Mucosa of rectum (tissue), 2 donors: Measurements from ENCODE around the gene MRTFA.

Experiments used
- H3K27ac ChIP-seq, 2 donors: one replicate each; pipeline ENCODE4 v1.7.0; 2013; ENCODE audit warnings: inconsistent platforms in 2 of 2, low read depth in 2 of 2, low read length in 2 of 2
- H3K27me3 ChIP-seq, 2 donors: one replicate each; pipeline ENCODE4 v1.7.0; 2013; ENCODE audit warnings: low read length in 2 of 2; ENCODE audit not compliant: control insufficient read depth in 2 of 2, insufficient read depth in 2 of 2
- H3K36me3 ChIP-seq, 2 donors: one replicate each; pipeline ENCODE4 v1.7.0; 2013; ENCODE audit warnings: low read length in 2 of 2; ENCODE audit not compliant: control insufficient read depth in 2 of 2, insufficient read depth in 2 of 2
- H3K4me1 ChIP-seq, 2 donors: one replicate each; pipeline ENCODE4 v1.7.0; 2013; ENCODE audit warnings: low read length in 2 of 2, mild to moderate bottlenecking in 1 of 2; ENCODE audit not compliant: control insufficient read depth in 2 of 2, insufficient read depth in 2 of 2
- H3K4me3 ChIP-seq, 2 donors: one replicate each; pipeline ENCODE4 v1.7.0; 2013; ENCODE audit warnings: low read length in 2 of 2
- H3K9ac ChIP-seq, 2 donors: one replicate each; pipeline ENCODE4 v1.7.0; 2013; ENCODE audit warnings: low read length in 2 of 2, low read depth in 1 of 2, mild to moderate bottlenecking in 1 of 2
- H3K9me3 ChIP-seq, 2 donors: one replicate each; pipeline ENCODE4 v1.7.0; 2013; ENCODE audit warnings: low read length in 2 of 2; ENCODE audit not compliant: control insufficient read depth in 2 of 2
- donor health status: healthy.
- donor health status: Normal muscosa, but diverticular disease.

Gene MRTFA

DNA sequence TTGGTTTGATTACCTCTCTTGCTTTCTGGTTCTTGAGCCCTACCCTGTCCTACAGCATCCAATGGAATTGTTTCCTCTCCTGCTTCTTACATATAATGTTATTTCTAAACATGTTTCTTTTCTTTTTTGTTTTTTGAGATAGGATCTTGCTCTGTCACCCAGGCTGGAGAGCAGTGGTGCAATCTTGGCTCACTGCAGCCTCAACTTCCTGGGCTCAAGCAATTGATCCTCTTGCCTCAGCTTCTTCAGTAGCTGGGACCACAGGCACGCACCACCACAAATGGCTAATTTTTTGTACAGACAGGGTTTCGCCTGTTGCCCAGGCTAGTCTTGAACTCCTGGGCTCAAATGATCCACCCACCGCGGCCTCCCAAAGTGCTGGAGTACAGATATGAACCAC lies 160.2 kb downstream of the MRTFA start:
- Histone ChIP-seq H3K27ac (no peak overlapping the region), H3K9ac (no peak overlapping the region), H3K4me1 (peaks cover 0 to 3% of the 10 kb centered on the region in 2 donors), H3K9me3 (no peaks in the 10 kb centered on the region), H3K27me3 (no peaks in the 10 kb centered on the region), H3K4me3 (no peak overlapping the region), H3K36me3 (no peaks in the 10 kb centered on the region)

DNA sequence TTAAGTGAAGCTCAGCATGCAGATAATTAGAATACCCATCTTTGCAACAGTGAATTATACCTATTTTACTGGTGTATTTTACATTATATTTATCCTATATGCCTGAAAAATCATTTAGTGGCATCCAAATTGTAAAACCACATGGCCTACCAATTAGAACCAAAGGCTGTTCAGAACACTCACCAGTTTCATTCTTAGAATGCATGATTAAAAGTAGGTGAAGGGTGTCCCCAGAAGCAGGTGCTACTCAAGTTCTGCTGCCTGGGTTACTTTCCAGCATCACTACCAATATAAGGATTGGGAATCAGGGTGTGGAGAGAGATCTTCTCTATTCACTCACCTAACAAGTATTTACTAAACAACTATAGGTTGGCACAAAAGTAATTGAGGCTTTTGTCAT lies 162.8 kb downstream of the MRTFA start:
- Histone ChIP-seq H3K4me1 (no peaks in the 10 kb centered on the region), H3K36me3 (no peaks in the 10 kb centered on the region), H3K9ac (no peak overlapping the region), H3K4me3 (no peak overlapping the region), H3K27me3 (no peaks in the 10 kb centered on the region), H3K27ac (no peak overlapping the region), H3K9me3 (no peaks in the 10 kb centered on the region)

DNA sequence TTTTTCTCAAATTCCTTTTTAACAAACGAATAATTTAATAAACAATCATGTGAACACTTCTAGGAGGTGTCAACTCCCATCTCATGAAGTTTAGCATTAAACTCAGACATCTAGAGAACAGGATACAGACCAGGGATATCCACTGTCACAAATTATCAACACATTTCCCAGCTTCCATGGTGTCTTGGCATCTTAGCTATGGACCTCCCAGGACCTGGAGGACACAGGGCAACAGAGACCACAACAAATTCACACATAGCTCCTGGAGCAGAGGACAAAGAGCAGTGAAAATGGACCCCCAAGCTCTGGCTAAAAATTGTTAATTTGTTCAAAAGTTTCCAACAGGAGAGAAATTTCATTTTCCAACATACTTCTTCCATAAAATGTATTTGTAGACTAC lies 163.9 kb downstream of the MRTFA start:
- no peaks in the 10 kb centered on the region for H3K4me1 ChIP-seq
- no peaks in the 10 kb centered on the region for H3K9me3 ChIP-seq
- H3K4me3 ChIP-seq: no peak overlapping the region
- H3K27ac ChIP-seq: no peak overlapping the region
- H3K9ac ChIP-seq: no peak overlapping the region
- no peaks in the 10 kb centered on the region for H3K27me3 ChIP-seq
- no peaks in the 10 kb centered on the region for H3K36me3 ChIP-seq

DNA sequence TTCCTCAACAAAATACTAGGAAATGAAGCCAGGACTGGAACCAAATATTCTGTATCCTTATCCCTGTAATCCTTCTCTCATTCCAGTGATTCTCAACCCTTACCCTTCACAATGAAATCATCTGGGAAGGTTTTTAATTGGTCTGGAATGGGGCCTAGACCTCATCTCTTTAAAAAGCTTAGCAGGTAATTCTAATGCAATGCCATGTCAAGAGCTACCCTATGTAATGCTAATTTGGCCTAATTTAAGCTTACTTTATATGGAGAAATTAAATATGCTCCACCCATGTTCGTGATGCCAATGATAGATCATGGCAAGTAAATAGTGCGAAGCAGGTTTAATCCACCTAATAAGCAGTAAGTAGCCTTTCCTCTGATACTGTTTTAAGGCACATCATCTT lies 164.5 kb downstream of the MRTFA start:
- H3K9me3 ChIP-seq: no peaks in the 10 kb centered on the region
- no peaks in the 10 kb centered on the region for H3K27me3 ChIP-seq
- no peak overlapping the region for H3K4me3 ChIP-seq
- no peak overlapping the region for H3K9ac ChIP-seq
- no peak overlapping the region for H3K27ac ChIP-seq
- no peaks in the 10 kb centered on the region for H3K4me1 ChIP-seq
- H3K36me3 ChIP-seq: no peaks in the 10 kb centered on the region

DNA sequence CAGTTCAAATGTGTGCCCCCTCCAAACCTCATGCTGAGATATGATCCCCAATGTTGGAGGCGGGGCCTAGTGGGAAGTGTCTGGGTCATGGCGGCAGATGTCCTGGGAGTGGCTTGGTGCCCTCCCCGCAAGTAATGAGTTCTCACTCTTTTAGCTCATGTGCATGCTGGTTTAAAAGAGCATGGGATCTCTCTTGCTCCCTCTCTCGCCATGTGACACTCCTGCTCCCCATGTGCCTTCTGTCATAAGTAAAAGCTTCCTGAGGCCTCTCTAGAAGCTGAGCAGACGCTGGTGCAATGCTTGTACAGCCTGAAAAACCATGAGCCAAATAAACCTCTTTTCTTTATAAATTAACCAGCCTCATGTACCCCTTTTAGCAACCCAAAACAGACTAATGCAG lies 167.3 kb downstream of the MRTFA start:
- Histone ChIP-seq H3K27ac (no peak overlapping the region), H3K9me3 (no peaks in the 10 kb centered on the region), H3K36me3 (no peaks in the 10 kb centered on the region), H3K4me3 (no peak overlapping the region), H3K4me1 (no peaks in the 10 kb centered on the region), H3K9ac (no peak overlapping the region), H3K27me3 (no peaks in the 10 kb centered on the region)

DNA sequence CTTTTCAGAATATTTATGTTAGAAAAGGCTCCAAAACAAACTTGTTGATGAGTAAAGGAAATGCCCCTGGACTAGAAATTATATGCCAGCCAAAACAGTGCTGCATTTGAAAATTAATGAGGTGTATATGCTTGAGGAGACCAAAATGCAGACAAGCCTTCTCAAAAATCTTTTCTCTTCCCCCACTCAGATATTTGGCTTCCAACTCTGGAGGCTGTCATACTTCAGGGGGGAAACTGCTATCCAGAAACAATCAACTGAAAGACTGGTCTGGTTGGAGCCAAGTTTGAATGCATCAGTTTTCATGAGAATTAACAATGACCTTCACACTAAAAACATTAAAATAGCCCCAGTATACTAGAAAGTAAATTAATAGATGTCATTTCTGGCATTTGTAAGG lies 167.9 kb downstream of the MRTFA start:
- no peaks in the 10 kb centered on the region for H3K4me1 ChIP-seq
- no peaks in the 10 kb centered on the region for H3K36me3 ChIP-seq
- no peaks in the 10 kb centered on the region for H3K9me3 ChIP-seq
- no peak overlapping the region for H3K9ac ChIP-seq
- H3K27ac ChIP-seq: no peak overlapping the region
- H3K4me3 ChIP-seq: no peak overlapping the region
- no peaks in the 10 kb centered on the region for H3K27me3 ChIP-seq

DNA sequence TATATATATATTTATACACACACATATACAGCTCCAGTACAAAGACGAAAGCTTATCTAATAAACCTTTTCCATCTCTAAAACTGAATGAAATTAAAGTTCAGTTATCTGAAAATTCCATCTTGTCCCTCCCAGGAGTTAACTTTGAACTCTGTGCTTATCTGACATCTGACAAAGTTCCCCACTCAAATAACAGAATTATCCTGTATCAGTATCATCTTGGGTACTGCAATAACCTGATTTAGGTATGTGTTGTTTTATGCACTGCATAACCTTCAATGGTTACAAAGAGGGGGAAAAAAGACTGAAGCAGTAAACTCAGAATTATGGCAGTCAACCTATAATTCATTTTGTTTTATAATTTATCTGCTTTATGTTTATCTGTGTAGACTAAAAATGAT lies 169.5 kb downstream of the MRTFA start:
- H3K4me1 ChIP-seq: no peaks in the 10 kb centered on the region

DNA sequence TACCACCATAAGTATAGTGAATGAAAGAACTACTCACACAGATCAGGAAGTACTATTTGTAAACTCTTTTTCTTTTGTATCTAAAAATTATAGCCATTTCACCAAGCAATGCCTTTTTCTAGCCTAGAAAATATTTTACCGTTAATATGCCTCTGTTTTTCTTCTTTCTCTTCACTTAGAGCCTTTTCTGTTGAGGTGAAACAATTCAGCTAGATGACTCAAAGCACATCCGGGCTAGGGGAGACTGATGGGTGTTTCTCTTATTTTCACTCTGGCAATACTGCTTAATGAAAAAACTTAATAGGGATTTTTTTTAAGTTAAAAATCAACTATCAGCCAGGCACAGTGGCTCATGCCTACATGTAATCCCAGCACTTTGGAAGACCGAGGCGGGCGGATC lies 172.8 kb downstream of the MRTFA start:
- Histone ChIP-seq H3K27me3 (no peaks in the 10 kb centered on the region), H3K27ac (peak overlapping the region; percentile 27 to 57), H3K4me1 (peaks cover 2% of the 10 kb centered on the region in 2 donors), H3K4me3 (peak overlapping the region in 1 of 2 donors; percentile 73), H3K9ac (no peak overlapping the region), H3K9me3 (no peaks in the 10 kb centered on the region), H3K36me3 (peaks cover 9 to 10% of the 10 kb centered on the region in 2 donors)

More for the DNA sequence above, 169.5 kb downstream of the MRTFA start:
- Histone ChIP-seq H3K9me3 (no peaks in the 10 kb centered on the region), H3K4me3 (no peak overlapping the region), H3K27me3 (no peaks in the 10 kb centered on the region), H3K9ac (no peak overlapping the region), H3K27ac (no peak overlapping the region), H3K36me3 (peaks cover 5 to 7% of the 10 kb centered on the region in 2 donors)

DNA sequence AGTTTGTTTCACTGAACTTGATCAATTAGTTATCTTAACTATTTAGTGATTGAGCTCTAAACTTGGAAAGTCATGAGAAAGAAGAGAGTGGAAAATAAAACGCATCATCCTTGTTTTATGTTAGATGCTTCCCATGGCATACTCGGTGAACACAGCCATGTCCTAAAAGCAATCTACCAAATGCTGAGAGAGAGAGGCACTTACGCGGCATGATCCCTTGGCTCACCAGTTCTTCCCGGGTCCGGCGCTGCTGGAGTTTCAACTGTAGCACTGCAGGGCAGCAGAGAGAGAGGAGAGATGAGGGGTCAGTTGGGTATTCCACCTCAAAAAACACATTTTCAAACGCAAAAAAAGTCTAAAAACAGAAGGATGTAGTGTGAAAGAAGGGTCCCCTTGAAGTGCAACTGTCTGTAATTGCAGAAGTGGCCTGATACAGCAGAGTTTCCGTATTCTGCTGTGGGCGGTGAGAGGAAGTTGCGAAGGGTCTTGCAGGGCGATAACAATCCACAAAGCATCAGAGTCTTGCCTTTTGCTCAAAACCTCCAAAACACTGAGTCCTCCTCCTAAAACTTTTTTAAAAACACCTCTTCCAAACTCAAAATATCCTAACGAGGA lies 173.4 kb downstream of the MRTFA start:
- H3K27me3 ChIP-seq: no peaks in the 10 kb centered on the region
- H3K36me3 ChIP-seq: peaks cover 10 to 12% of the 10 kb centered on the region in 2 donors
- peaks cover 2% of the 10 kb centered on the region in 2 donors for H3K4me1 ChIP-seq
- H3K4me3 ChIP-seq: peak overlapping the region; percentile 56 to 73
- no peaks in the 10 kb centered on the region for H3K9me3 ChIP-seq
- H3K9ac ChIP-seq: peak overlapping the region in 1 of 2 donors; percentile 64
- peak overlapping the region; percentile 27 to 57 for H3K27ac ChIP-seq

DNA sequence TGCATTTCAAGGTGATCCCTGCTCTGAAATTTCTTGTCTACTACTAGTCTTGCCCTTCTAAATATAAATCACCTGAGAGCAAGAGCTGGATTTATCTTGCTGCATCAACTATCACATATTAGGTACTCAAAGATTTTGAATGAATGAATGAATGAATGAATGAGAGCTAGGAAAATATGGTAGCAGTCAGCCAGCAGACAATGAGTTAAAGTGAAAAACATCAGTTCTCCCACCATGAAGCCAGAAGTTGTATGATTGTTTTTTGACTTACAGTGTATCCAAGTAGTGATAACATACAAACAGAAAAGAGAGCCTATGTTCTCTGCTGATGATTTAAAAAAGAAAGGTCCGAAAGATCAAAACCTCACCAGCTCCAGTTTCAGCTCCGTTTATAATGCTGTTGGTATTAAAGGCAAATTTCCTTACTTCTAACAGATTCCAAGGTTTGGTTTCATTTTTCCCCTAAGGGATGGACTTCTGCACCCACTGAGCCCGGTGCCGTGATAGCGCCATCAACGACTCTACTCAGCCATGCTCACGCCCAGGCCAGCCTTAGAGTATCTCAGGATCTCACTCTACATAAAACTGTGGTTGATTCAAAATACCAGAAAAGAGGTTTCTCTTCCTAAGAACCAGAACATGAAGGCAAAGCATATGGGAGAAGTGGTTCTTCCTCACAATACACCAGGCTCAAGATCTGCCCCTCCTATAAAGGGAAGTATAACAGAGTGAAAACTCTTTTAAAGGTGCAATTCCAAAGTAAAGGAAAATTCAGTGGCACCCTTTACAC lies 174.1 kb downstream of the MRTFA start:
- H3K27ac ChIP-seq: peak overlapping the region in 1 of 2 donors; percentile 57
- no peaks in the 10 kb centered on the region for H3K27me3 ChIP-seq
- H3K9ac ChIP-seq: peak overlapping the region in 1 of 2 donors; percentile 64
- H3K4me3 ChIP-seq: peak overlapping the region; percentile 56 to 73
- no peaks in the 10 kb centered on the region for H3K9me3 ChIP-seq
- peaks cover 10 to 12% of the 10 kb centered on the region in 2 donors for H3K36me3 ChIP-seq
- H3K4me1 ChIP-seq: peaks cover 2% of the 10 kb centered on the region in 2 donors
